Calu3 (cell line): ENCODE measurements around the gene SLC17A1. TPM values are rescaled to one million over a fixed set of nuclear protein-coding genes. Genes with fewer than 3 reads are reported as not detected.

Experiments used
- BruUV-seq: library from RNA; stranded (reverse); fragments of 400-500 nt; replicated peaks from 2 replicates; lab custom pipeline; 2021; lab: Mats Ljungman, UMichigan
- CTCF ChIA-PET: fragments of 300-600 bp; sonication (Branson Sonifier 250); formaldehyde crosslinking; loops from one replicate; lab custom pipeline; 2022; ENCODE audit warnings: antibody characterized with exemption; lab: Charles Lee
- DNase-seq: peaks from one replicate; pipeline ENCODE4 v3.0.0; 2022
- H3K27ac Mint-ChIP-seq: one replicate; pipeline ENCODE4 v1.8.0; 2022; ENCODE audit warnings: mixed read lengths; ENCODE audit not compliant: unreplicated experiment
- H3K27me3 Mint-ChIP-seq: one replicate; pipeline ENCODE4 v1.8.0; 2022; ENCODE audit warnings: mixed read lengths; ENCODE audit not compliant: unreplicated experiment
- H3K36me3 Mint-ChIP-seq: one replicate; pipeline ENCODE4 v1.8.0; 2022; ENCODE audit warnings: mild to moderate bottlenecking, moderate library complexity, mixed read lengths; ENCODE audit not compliant: insufficient read depth, unreplicated experiment
- H3K4me1 Mint-ChIP-seq: one replicate; pipeline ENCODE4 v1.8.0; 2022; ENCODE audit warnings: mild to moderate bottlenecking, low read depth, mixed read lengths; ENCODE audit not compliant: unreplicated experiment
- H3K4me3 Mint-ChIP-seq: one replicate; pipeline ENCODE4 v1.8.0; 2022; ENCODE audit warnings: mild to moderate bottlenecking, low read depth, moderate library complexity, mixed read lengths; ENCODE audit not compliant: unreplicated experiment
- H3K9me3 Mint-ChIP-seq: one replicate; pipeline ENCODE4 v1.8.0; 2022; ENCODE audit warnings: low read depth, mixed read lengths; ENCODE audit not compliant: unreplicated experiment
- intact Hi-C: fragments of 100-400 bp; cut with micrococcal nuclease; formaldehyde crosslinking; loops from one replicate; pipeline ENCODE4 v1.10.0; 2022; ENCODE audit not compliant: unreplicated experiment
- total RNA-seq: library from RNA; stranded (reverse); gene quantifications from 2 replicates; pipeline ENCODE4 v1.2.3, GENCODE V29; 2022
- TF ChIP-seq, protein P1 (sequence below): fragments of 200-600 bp; IDR thresholded peaks from one replicate; pipeline ENCODE4 v1.8.0; 2022; ENCODE audit warnings: antibody characterized with exemption; ENCODE audit not compliant: unreplicated experiment

SLC17A1 gene
- total RNA-seq, 1 experiment from 2014 or later, result not detected

- no peaks in the 10 kb centered on the region for H3K27me3 Mint-ChIP-seq
- no peak for DNase-seq
- BruUV-seq, result no TSS peak
- no peak overlapping the region for H3K4me3 Mint-ChIP-seq
- peaks cover 5% of the 10 kb centered on the region for H3K36me3 Mint-ChIP-seq
- peaks cover 46% of the 10 kb centered on the region for H3K4me1 Mint-ChIP-seq
- intact Hi-C loops, result no loop called here
- H3K27ac Mint-ChIP-seq, result no peak overlapping the region
- no peaks in the 10 kb centered on the region for H3K9me3 Mint-ChIP-seq
- CTCF ChIA-PET, result no interaction called here
- TF ChIP-seq, protein P1, sequence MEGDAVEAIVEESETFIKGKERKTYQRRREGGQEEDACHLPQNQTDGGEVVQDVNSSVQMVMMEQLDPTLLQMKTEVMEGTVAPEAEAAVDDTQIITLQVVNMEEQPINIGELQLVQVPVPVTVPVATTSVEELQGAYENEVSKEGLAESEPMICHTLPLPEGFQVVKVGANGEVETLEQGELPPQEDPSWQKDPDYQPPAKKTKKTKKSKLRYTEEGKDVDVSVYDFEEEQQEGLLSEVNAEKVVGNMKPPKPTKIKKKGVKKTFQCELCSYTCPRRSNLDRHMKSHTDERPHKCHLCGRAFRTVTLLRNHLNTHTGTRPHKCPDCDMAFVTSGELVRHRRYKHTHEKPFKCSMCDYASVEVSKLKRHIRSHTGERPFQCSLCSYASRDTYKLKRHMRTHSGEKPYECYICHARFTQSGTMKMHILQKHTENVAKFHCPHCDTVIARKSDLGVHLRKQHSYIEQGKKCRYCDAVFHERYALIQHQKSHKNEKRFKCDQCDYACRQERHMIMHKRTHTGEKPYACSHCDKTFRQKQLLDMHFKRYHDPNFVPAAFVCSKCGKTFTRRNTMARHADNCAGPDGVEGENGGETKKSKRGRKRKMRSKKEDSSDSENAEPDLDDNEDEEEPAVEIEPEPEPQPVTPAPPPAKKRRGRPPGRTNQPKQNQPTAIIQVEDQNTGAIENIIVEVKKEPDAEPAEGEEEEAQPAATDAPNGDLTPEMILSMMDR, result no peak
These were observed 84.4 kb downstream of the SLC17A1 start for GRCh38 chr6:25747477-25747876.

GRCh38 chr6:25746968-25747367 lies 84.9 kb downstream of the SLC17A1 start:
- no peaks in the 10 kb centered on the region for H3K27me3 Mint-ChIP-seq
- no peak overlapping the region for H3K27ac Mint-ChIP-seq
- intact Hi-C loops, result no loop called here
- H3K36me3 Mint-ChIP-seq, result peaks cover 5% of the 10 kb centered on the region
- BruUV-seq, result no TSS peak
- peaks cover 46% of the 10 kb centered on the region for H3K4me1 Mint-ChIP-seq
- no peak overlapping the region for H3K4me3 Mint-ChIP-seq
- TF ChIP-seq, protein P1, result no peak
- DNase-seq, result no peak
- H3K9me3 Mint-ChIP-seq, result no peaks in the 10 kb centered on the region
- CTCF ChIA-PET, result no interaction called here

- Mint-ChIP-seq H3K27me3 (no peaks in the 10 kb centered on the region), H3K36me3 (peaks cover 5% of the 10 kb centered on the region), H3K9me3 (peaks cover under 1% of the 10 kb centered on the region), H3K4me1 (peaks cover 46% of the 10 kb centered on the region), H3K27ac (no peak overlapping the region), H3K4me3 (no peak overlapping the region)
- CTCF ChIA-PET, result no interaction called here
- TF ChIP-seq, protein P1, result no peak
- intact Hi-C loops, result no loop called here
- BruUV-seq, result no TSS peak
- no peak for DNase-seq
These were observed 86.0 kb downstream of the SLC17A1 start for GRCh38 chr6:25745836-25746235.

GRCh38 chr6:25743868-25744267 lies 88.0 kb downstream of the SLC17A1 start:
- H3K36me3 Mint-ChIP-seq, result peaks cover 5% of the 10 kb centered on the region
- no peak overlapping the region for H3K27ac Mint-ChIP-seq
- H3K27me3 Mint-ChIP-seq, result no peaks in the 10 kb centered on the region
- TF ChIP-seq, protein P1, result no peak
- CTCF ChIA-PET, result interaction anchor here (2.1 kb wide), 1 partner anchor 44 kb away, joined by 5 read pairs; no protein-coding TSS in a partner anchor
- H3K4me3 Mint-ChIP-seq, result no peak overlapping the region
- peaks cover 2% of the 10 kb centered on the region for H3K9me3 Mint-ChIP-seq
- DNase-seq, result no peak
- no TSS peak for BruUV-seq
- peaks cover 26% of the 10 kb centered on the region for H3K4me1 Mint-ChIP-seq
- intact Hi-C loops, result no loop called here
